K562 (cell line): Measurements from ENCODE around the gene POLDIP3. TPM values are rescaled to one million over a fixed set of nuclear protein-coding genes. Genes with fewer than 3 reads are reported as not detected.
"Not testable (repeated sequence)": the region's sequence is repeated elsewhere in the genome, so short reads cannot be mapped to it uniquely, and the experiment has no call there.

Experiments
- ATAC-seq: fragments of 200-7000 bp; cut with Tn5 transposase; 3 replicates; pipeline ENCODE4 v1.9.1; 2020; ENCODE audit warnings: moderate library complexity
- BruUV-seq: library from RNA; stranded (reverse); fragments of 400-500 nt; replicated peaks from 2 replicates; lab custom pipeline; 2021; lab: Mats Ljungman, UMichigan
- CTCF ChIA-PET: fragments of 300-600 bp; formaldehyde crosslinking; extraction: SDS; loops from one replicate; lab custom pipeline; 2021; ENCODE audit warnings: low intra/inter-chr PET ratio; lab: Yijun Ruan, JAX
- POLR2A ChIA-PET: fragments of 300-600, 350-650 bp; sonication (Branson Sonifier 250); formaldehyde crosslinking; extraction: SDS; loops from one replicate; lab custom pipeline; 2021; ENCODE audit warnings: antibody characterized with exemption, inconsistent platforms; lab: Yijun Ruan, JAX
- DNase-seq, 4 experiments: peaks; one replicate each; pipeline versions ENCODE4 v3.0.0 to v3.0.0-alpha.2; 2011 to 2018; ENCODE audit warnings: low spot score in 3 of 4, mixed read lengths in 3 of 4; ENCODE audit errors: extremely low read depth in 1 of 4
- FAIRE-seq: peaks from 2 replicates; lab custom pipeline; 2011; peaks lifted over from hg19 to GRCh38; lab: Jason Lieb, UNC
- H2AFZ ChIP-seq: 2 replicates; pipeline ENCODE4 v1.6.0; 2011; ENCODE audit warnings: low read depth, low read length, control low read depth, inconsistent platforms
- H3K27ac ChIP-seq: fragments of 200-600 bp; 3 replicates; pipeline ENCODE4 v1.8.0; 2011; ENCODE audit warnings: low read depth, mild to moderate bottlenecking, control low read depth, inconsistent platforms, low read length, moderate library complexity, mixed read lengths; ENCODE audit errors: extremely low read depth
- H3K27me3 ChIP-seq, 2 experiments: fragments of 300-600 bp in 1 of 2; 2 replicates in 1 of 2; 3 replicates in 1 of 2; pipeline versions ENCODE4 v1.6.0 to v1.8.0; 2011; ENCODE audit warnings: inconsistent platforms in 2 of 2, low read length in 2 of 2, mild to moderate bottlenecking in 1 of 2, mixed read lengths in 1 of 2, moderate library complexity in 1 of 2; ENCODE audit not compliant: control insufficient read depth in 2 of 2, insufficient read depth in 2 of 2
- H3K36me3 ChIP-seq: fragments of 300-600 bp; 3 replicates; pipeline ENCODE4 v1.8.0; 2011; ENCODE audit warnings: mild to moderate bottlenecking, low read length, inconsistent platforms; ENCODE audit not compliant: control insufficient read depth, insufficient read depth
- H3K4me1 ChIP-seq, 2 experiments: fragments of 200-600 bp in 1 of 2; replicated peaks in 1 of 2; 2 replicates in 1 of 2; 3 replicates in 1 of 2; pipeline versions ENCODE4 v1.5.1 to v1.8.0; 2011; ENCODE audit warnings: inconsistent platforms in 2 of 2, low read length in 2 of 2, mild to moderate bottlenecking in 1 of 2, mixed read lengths in 1 of 2, moderate library complexity in 1 of 2; ENCODE audit not compliant: control insufficient read depth in 2 of 2, insufficient read depth in 2 of 2
- H3K4me2 ChIP-seq: 2 replicates; pipeline ENCODE4 v1.6.1; 2011; ENCODE audit warnings: low read length, control low read depth, inconsistent platforms, mixed read lengths; ENCODE audit not compliant: insufficient read depth
- H3K4me3 ChIP-seq: fragments of 200-600 bp; sonication (generic), shearing (Covaris generic); 2 replicates; pipeline ENCODE4 v1.5.1; 2016; ENCODE audit warnings: control low read depth, inconsistent platforms
- H3K79me2 ChIP-seq: fragments of 200-600 bp; 3 replicates; pipeline ENCODE4 v1.8.0; 2011; ENCODE audit warnings: low read length, inconsistent platforms; ENCODE audit not compliant: control insufficient read depth, insufficient read depth
- H3K9ac ChIP-seq, 2 experiments: 2 replicates each; pipeline versions ENCODE4 v1.6.0 to v1.6.1; 2011; ENCODE audit warnings: low read depth in 2 of 2, low read length in 2 of 2, control low read depth in 1 of 2, inconsistent platforms in 1 of 2, mild to moderate bottlenecking in 1 of 2, mixed read lengths in 1 of 2; ENCODE audit not compliant: insufficient read depth in 1 of 2
- H3K9me1 ChIP-seq: one replicate; pipeline ENCODE4 v1.6.0; 2011; ENCODE audit warnings: inconsistent platforms, mild to moderate bottlenecking, low read length, moderate library complexity; ENCODE audit not compliant: control insufficient read depth, insufficient read depth
- H3K9me3 ChIP-seq: replicated peaks from 2 replicates; pipeline ENCODE4 v1.5.1; 2011; ENCODE audit warnings: low read depth, low read length, inconsistent platforms; ENCODE audit not compliant: control insufficient read depth, insufficient read depth
- H4K20me1 ChIP-seq: replicated peaks from 2 replicates; pipeline ENCODE4 v1.6.1; 2011; ENCODE audit warnings: low read length, inconsistent platforms, mixed read lengths; ENCODE audit not compliant: control insufficient read depth, insufficient read depth
- CBFA2T3 ChIP-seq: fragments of 450-650 bp; IDR thresholded peaks from 2 replicates; pipeline ENCODE4 v1.6.1; 2017
- CXXC5 ChIP-seq: fragments of 250-450 bp; sonication (Bioruptor Pico); IDR thresholded peaks from 2 replicates; pipeline ENCODE4 v1.8.0; 2022; ENCODE audit warnings: inconsistent platforms, mild to moderate bottlenecking, moderate library complexity
- DMBX1 ChIP-seq: fragments of 250-450 bp; sonication (Bioruptor Pico); IDR thresholded peaks from 2 replicates; pipeline ENCODE4 v1.8.0; 2022; ENCODE audit warnings: inconsistent platforms, mild to moderate bottlenecking, moderate library complexity, borderline replicate concordance
- TFAP4 ChIP-seq: sonication (generic); formaldehyde crosslinking; IDR thresholded peaks from 2 replicates; pipeline ENCODE4 v1.8.0; 2022; ENCODE audit warnings: missing genetic modification reagents, mild to moderate bottlenecking, moderate library complexity, borderline replicate concordance
- ZKSCAN1 ChIP-seq: fragments of 150-350 bp; IDR thresholded peaks from 2 replicates; pipeline ENCODE4 v1.6.1; 2016; ENCODE audit warnings: low read depth, low read length
- ZNF592 ChIP-seq: fragments of 450-650 bp; IDR thresholded peaks from 2 replicates; pipeline ENCODE4 v1.6.1; 2017; ENCODE audit warnings: antibody characterized with exemption, mild to moderate bottlenecking
- WGBS: fragments of 100-300 bp; shearing (Covaris generic); methylation state at CpG from one replicate; pipeline ENCODE4 v1.1.6; 2016; ENCODE audit warnings: low coverage, mixed read lengths; ENCODE audit not compliant: insufficient coverage; ENCODE audit errors: missing lambda C conversion rate; 5-methylcytosine and 5-hydroxymethylcytosine counted together
- in situ Hi-C: fragments of 300-500 bp; cut with MboI; formaldehyde crosslinking; loops from 4 replicates; pipeline ENCODE4 v1.15.0; 2018; ENCODE audit warnings: inconsistent platforms, mixed read lengths
- intact Hi-C: fragments of 100-400 bp; cut with micrococcal nuclease; formaldehyde crosslinking; loops from 2 replicates; pipeline ENCODE4 v1.14.2; 2022
- polyA plus RNA-seq, 8 experiments: library from polyadenylated mRNA; depleted of rRNA in 4 of 8; stranded (reverse) in 5 of 8; unstranded in 3 of 8; fragments of >200 nt; fragmentation: Nextera tagmentation in 2 of 8; fragmentation: Illumina TruSeq in 1 of 8; extraction: Ambion mirVana in 2 of 8; extraction: Trizol in 1 of 8; gene quantifications; 2 replicates each; pipeline versions ENCODE4 v1.2.1 to v1.2.3, GENCODE V29; 2011 to 2014; ENCODE audit warnings: inconsistent platforms in 1 of 8, missing spikeins in 1 of 8
- total RNA-seq, 7 experiments: library from RNA; depleted of rRNA in 6 of 7; stranded (reverse); fragments of >200 nt in 6 of 7; fragmentation: Illumina TruSeq in 2 of 7; extraction: Trizol in 2 of 7; gene quantifications; 2 replicates each; pipeline versions ENCODE4 v1.2.1 to v1.2.3, GENCODE V29; 2011 to 2021; ENCODE audit warnings: low replicate concordance in 1 of 7

Gene POLDIP3
- total and polyA plus RNA-seq, 9 of the 15 experiments (the other 6 are each of a cell fraction or from before 2014, with no cell fraction given), result 14.3 to 53.0 (median 26.3) TPM

GRCh38 chr22:42548597-42549330, 65.9 kb downstream of the POLDIP3 start:
- BruUV-seq, result no TSS peak
- WGBS, result 71% methylated on average over 16 of the region's 19 CpGs
- Histone ChIP-seq H3K27ac (no peak overlapping the region), H3K4me2 (no peak overlapping the region), H3K36me3 (no peaks in the 10 kb centered on the region), H3K4me1 (peaks cover 9 to 27% of the 10 kb centered on the region in 2 experiments; a peak in 4 of 5 replicates), H3K27me3 (no peaks in the 10 kb centered on the region), H3K9me1 (no peaks in the 10 kb centered on the region), H2AFZ (no peak overlapping the region), H3K9me3 (no peaks in the 10 kb centered on the region), H3K9ac (no peak overlapping the region), H3K79me2 (no peaks in the 10 kb centered on the region), H4K20me1 (no peaks in the 10 kb centered on the region), H3K4me3 (no peak overlapping the region)
- TF ChIP-seq TFAP4 (CRISPR knock-in tag) (no peak), ZKSCAN1 (peak; percentile 84; the same call in 1 of the 2 replicates)
- DNase-seq (no peak), FAIRE-seq (no peak), ATAC-seq (no peak)
- intact Hi-C loops (no loop called here), in situ Hi-C loops (no loop called here)
- POLR2A ChIA-PET, result no interaction called here
- CTCF ChIA-PET, result no interaction called here

GRCh38 chr22:42548126-42548525, 66.6 kb downstream of the POLDIP3 start:
- H4K20me1 ChIP-seq, H3K9ac ChIP-seq, H3K27me3 ChIP-seq, H3K36me3 ChIP-seq, DNase-seq, BruUV-seq, H3K9me3 ChIP-seq, POLR2A ChIA-PET, ATAC-seq, in situ Hi-C loops, intact Hi-C loops, H3K4me2 ChIP-seq, H2AFZ ChIP-seq, CTCF ChIA-PET, H3K4me3 ChIP-seq, FAIRE-seq, H3K79me2 ChIP-seq, H3K27ac ChIP-seq, H3K9me1 ChIP-seq: not testable (repeated sequence)
- TF ChIP-seq DMBX1 (CRISPR knock-in tag), result 0 out of 2 replicates have a peak, but pooled peaks have one; percentile 53
- peak; percentile 79 for TF ChIP-seq ZNF592
- 0 out of 2 replicates have a peak, but pooled peaks have one; percentile 31 for TF ChIP-seq CXXC5 (CRISPR knock-in tag)
- 0 out of 2 replicates have a peak, but pooled peaks have one; percentile 8 for TF ChIP-seq CBFA2T3
- peaks cover 9 to 22% of the 10 kb centered on the region in 2 experiments; a peak in 4 of 5 replicates for H3K4me1 ChIP-seq
- WGBS, result 36% methylated on average over 6 of the region's 6 CpGs
